Measurements from ENCODE around the gene MAB21L4. TPM values are rescaled to one million over a fixed set of nuclear protein-coding genes. Genes with fewer than 3 reads are reported as not detected.

The MAB21L4 gene
- polyA plus RNA-seq, 3 donors, result 0.76 to 3.3 (median 1.3) TPM

- no peak for DNase-seq (ENCODE audit: low read depth in 3 of 3, low spot score in 2 of 3)
Observed at GRCh38 chr2:240869109-240869955, 26.6 kb downstream of the MAB21L4 start.

DNA sequence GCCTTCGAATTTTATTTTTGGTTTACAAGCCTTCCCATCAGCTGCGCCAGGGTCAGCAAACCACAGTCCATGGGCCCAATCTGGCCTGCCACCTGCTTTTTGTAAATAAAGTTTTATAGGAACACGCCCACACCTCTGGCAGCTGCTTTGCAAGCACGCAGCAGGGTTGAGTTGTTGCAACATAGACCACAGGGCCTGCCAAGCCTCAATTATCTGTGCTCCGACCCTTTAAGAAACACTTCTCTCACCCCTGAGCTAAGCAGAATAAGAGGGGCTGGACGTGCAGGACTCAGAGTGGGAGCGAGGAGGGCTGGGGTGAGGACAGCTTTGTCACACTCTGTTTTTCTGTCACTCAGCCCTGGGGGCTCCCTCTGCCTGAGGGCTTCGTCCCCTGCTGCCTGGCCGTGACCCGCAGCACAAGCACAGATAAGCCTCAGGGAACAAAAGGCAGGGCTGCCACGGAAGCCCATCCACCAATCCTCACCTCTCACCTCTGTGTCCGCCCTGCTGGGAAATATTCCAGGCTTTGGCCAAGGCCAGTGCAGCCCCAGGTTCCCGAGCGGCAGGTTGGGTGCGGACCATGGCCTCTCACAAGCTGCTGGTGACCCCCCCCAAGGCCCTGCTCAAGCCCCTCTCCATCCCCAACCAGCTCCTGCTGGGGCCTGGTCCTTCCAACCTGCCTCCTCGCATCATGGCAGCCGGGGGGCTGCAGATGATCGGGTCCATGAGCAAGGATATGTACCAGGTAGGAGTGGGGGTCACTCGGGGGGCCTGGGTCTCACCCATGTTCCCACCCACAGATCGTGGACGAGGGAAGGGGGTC lies 27.5 kb downstream of the MAB21L4 start, which contains the start of gene AGXT:
TSS of gene AGXT (plus strand) at position 539 of the 823 bp plus-strand sequence. CDS start at position 581, 42 bp downstream.
- no peak for DNase-seq (ENCODE audit: low read depth in 3 of 3, low spot score in 2 of 3)

DNA sequence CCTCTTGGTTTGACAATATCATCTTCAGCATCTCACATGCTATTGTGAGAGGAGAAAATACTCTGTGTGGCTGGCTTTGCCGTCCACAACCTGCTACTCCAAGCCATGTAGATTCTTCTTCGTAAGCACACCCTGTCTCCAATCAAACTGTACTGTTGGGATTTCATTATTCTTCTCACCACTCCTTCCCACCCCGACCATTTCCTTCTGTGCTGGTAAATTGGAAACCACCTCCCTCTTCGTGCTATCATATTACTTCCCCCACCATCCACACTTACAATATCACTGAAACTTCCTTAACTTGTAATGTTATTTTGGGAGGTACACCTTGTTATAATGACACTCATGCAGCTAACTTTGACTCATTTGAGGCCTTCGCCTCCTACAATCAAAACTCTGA lies 30.6 kb downstream of the MAB21L4 start:
- DNase-seq (ENCODE audit: low read depth in 3 of 3, low spot score in 2 of 3), result no peak

- no peak for DNase-seq (ENCODE audit: low read depth in 3 of 3, low spot score in 2 of 3)
Observed at GRCh38 chr2:240864475-240864874, 31.5 kb downstream of the MAB21L4 start.

GRCh38 chr2:240861547-240861946 lies 34.4 kb downstream of the MAB21L4 start:
- DNase-seq (ENCODE audit: low read depth in 3 of 3, low spot score in 2 of 3), result no peak

DNA sequence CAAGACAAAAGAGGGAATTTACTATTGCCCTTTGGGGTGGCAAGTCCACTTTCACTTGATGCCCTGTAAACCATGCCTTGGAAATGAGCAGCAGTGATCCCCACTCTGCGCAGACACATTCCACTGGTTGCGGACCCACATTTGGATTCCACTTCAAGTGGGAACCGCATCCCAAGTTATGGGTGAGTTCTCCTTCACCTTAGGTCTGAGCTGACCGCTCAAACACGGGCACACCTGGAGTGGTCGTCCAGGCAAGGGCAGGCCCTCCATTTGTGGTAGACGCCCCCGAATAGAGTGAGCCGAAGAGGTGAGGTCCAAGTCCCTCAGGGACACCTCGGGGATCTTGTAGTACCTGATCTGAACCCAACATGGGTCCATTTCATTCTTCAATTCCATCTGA lies 37.1 kb downstream of the MAB21L4 start:
- no peak for DNase-seq (ENCODE audit: low read depth in 3 of 3, low spot score in 2 of 3)

DNA sequence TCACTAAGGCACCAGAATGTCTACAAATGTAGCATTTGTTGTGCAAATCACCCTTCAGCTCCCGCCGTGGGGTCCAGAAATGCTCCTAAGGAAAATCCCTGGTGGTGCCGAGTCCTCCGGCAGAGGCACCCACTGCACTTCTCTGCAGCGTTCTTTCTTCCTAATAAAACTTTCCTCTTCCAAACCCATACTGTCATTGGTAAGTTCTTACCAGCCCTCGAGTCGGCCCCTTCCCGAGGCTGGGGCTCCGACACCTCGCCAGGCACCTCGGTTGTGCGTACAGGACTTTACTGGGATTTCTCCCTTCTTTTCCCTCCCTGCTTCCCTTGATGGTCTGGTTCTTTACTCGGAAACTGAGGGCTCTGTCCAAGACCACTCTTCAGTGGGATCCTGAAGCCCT lies 37.6 kb downstream of the MAB21L4 start:
- DNase-seq (ENCODE audit: low read depth in 3 of 3, low spot score in 2 of 3), result no peak

GRCh38 chr2:240857039-240858008 lies 38.6 kb downstream of the MAB21L4 start:
- no peak for DNase-seq (ENCODE audit: low read depth in 3 of 3, low spot score in 2 of 3)

- no peak for DNase-seq (ENCODE audit: low read depth in 3 of 3, low spot score in 2 of 3)
Observed at GRCh38 chr2:240856151-240856980, 39.6 kb downstream of the MAB21L4 start.

GRCh38 chr2:240855670-240856069 lies 40.3 kb downstream of the MAB21L4 start:
- no peak for DNase-seq (ENCODE audit: low read depth in 3 of 3, low spot score in 2 of 3)

DNA sequence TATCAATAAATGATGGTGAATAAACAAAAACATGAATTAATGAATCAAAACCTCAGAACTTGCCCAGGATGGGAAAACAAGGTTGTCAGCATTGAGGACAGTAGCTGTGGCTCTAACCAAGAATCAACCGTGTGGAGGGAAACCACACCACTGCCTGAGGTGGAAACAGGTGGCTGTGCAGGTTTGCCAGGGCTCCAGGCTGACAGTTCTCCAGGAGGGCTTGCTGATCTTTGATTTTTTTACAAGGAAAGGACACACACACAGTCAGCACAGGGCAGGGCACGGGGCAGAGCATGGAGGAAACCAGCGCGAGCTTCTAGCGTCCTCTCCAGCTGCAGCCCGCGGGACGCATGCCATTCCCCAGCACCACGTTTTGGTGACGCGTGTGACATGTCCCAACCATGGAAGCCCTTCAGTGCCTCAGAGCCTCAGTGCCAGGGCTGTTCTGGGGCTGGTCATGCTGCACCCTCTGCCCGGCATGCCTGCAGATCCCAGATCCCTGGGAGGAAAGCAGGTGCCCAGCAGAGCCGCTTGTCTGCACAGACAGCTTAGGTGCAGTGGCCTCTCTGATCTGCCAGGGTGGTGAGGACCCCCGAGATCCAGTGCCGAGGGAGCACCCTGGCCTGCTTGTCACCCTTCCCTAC lies 43.2 kb downstream of the MAB21L4 start:
- no peak for DNase-seq (ENCODE audit: low read depth in 3 of 3, low spot score in 2 of 3)

DNA sequence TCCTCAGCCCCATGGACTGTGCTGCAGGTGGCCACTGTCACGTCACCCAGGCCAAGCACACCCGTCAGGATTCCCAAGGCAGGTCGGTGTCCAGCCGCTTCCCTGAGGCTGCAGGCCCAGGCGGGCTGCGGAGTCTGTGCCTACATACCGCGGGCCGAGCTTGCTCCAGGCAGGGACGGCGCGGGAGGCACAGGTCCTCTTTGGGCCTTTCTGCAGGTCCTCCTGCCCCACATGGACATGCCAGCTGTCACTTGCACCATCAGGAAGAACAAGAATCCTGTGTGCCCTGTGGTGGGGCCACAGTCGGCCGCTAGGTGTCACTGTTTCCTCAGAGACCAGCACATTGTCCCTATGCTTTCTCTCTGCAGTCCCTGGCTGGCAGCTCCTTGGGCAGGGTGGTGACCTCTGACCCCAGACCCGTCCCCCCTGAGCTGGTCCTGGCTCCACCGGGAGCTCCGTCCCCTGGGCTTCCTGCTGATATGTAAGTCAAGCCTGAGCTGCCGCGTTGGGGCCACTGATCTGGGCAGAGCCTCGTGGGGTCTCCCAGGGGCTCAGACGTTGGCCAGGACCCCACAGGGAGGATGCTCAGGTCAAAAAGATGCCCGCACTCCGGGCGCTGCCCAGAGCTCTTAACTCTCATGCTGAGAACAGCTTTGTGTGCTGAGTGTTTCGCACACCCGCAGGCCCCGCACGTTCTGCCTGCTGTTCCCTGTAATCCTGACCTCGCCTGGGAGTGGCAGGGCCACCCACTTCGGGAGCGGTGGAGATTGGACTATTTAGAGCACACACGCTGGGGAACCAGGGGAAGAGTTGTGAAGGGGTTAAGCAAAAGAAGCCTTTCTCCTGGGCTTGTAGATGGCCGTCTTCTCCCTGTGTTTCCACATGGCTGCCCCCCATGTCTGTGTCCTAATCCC lies 44.6 kb downstream of the MAB21L4 start:
- peak; percentile 44 to 63 (median 57) for DNase-seq (ENCODE audit: low read depth in 3 of 3, low spot score in 2 of 3)

- DNase-seq (ENCODE audit: low read depth in 3 of 3, low spot score in 2 of 3), result no peak
Observed at GRCh38 chr2:240850756-240851077, 45.2 kb downstream of the MAB21L4 start.

DNA sequence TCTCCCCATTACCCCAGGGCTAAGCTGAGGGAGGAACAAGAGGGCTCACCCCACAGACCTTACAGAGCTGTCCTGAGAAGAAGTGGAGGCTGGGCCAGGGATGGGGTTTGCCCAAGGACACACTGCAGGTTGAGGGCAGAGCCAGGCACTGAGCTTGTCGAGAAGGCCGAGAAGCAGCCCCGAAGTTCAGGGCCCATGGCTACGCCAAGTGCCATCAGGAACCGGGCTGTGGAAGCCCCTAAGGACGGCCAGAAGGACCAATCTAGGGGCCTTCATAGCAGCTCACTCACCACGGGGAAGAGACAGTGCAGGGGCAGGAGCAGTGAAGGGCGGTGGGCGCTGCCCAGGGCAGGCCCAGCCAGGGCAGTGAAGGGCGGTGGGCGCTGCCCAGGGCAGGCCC lies 45.9 kb downstream of the MAB21L4 start:
- DNase-seq (ENCODE audit: low read depth in 3 of 3, low spot score in 2 of 3), result no peak

DNA sequence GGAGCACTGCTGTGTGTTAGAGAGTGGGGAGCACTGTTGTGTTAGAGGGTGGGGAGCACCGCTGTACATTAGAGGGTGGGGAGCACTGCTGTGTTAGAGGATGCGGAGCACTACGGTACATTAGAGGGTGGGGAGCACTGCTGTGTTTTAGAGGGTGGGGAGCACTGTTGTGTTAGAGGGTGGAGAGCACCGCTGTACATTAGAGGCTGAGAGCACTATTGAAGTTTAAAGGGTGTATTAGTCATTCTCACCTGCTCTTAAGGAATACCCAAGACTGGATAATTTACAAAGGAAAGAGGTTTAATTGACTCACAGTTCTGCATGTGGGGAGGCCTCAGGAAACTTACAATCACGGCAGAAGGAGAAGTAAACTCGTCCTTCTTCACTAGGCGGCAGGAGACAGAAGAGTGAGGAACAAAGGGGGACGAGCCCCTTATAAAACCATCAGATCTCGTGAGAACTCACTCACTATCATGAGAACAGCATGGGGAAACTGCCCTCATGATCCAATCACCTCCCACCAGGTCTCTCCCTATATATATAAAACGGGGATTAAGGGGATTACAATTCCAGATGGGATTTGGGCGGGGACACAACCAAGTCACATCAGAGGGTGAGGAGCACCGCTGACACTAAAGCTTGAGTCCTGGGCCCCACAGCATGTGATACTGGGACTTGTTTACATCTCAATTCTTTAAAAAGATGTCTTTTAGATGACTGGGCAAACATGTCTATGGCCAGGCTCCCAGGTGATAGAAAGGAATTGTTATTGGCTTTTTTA lies 46.9 kb downstream of the MAB21L4 start:
- no peak for DNase-seq (ENCODE audit: low read depth in 3 of 3, low spot score in 2 of 3)

GRCh38 chr2:240847817-240848216 lies 48.1 kb downstream of the MAB21L4 start:
- no peak for DNase-seq (ENCODE audit: low read depth in 3 of 3, low spot score in 2 of 3)

DNA sequence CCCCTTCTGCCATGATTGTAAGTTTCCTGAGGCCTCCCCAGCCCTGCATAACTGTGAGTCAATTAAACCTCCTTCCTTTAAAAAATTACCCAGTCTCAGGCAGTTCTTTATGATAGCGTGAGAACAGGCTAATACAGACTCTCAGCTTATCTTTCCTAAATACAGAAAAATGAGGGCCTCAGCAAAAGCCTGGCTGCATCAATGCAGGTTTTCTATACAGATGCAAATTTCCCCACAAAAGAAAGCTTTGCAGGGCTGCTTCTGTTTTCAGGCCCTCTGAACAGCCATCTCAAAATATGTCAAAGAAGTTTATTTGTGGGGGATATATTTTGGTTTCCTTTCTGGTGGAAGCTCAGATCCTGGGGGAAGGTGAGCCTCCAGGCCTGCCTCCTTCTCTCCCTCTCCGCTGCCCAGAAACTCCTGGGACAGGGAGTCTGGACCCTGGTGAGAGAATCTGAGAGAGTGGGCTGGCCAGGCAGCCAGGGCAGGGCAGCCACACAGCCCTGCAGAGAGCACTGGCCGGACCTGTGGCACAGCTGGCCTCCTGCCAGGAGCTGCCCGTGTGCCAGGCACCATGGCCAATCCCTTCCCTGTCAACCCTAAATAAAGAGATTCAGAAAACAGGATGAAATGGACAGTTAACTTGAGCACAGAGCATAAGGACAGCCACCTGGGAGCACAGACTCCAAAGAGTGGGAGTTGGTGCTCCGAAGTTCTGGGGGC lies 48.9 kb downstream of the MAB21L4 start:
- no peak for DNase-seq (ENCODE audit: low read depth in 3 of 3, low spot score in 2 of 3)
